Tibial nerve (tissue), 4 donors: ENCODE results near the gene NQO1. TPM values are rescaled to one million over a fixed set of nuclear protein-coding genes. Genes with fewer than 3 reads are reported as not detected.

ENCODE experiments used
- DNase-seq, 2 donors: peaks; one replicate each; pipeline ENCODE4 v3.0.0-alpha.2; 2019; ENCODE audit warnings: low spot score in 2 of 2
- H3K27ac ChIP-seq, 4 donors: fragments of 200-600 bp; sonication (generic) in 3 of 4; one replicate each; pipeline ENCODE4 v1.5.1; 2017 to 2019; ENCODE audit warnings: mild to moderate bottlenecking in 1 of 4
- H3K27me3 ChIP-seq, 2 donors: fragments of 200-600 bp; sonication (generic) in 1 of 2; one replicate each; pipeline versions ENCODE4 v1.5.1 to v1.6.0; 2017 to 2019
- H3K36me3 ChIP-seq, 3 donors: fragments of 200-600 bp; sonication (generic); one replicate each; pipeline ENCODE4 v1.5.1; 2018 to 2019
- H3K4me1 ChIP-seq, 4 donors: fragments of 200-600 bp; sonication (generic) in 3 of 4; one replicate each; pipeline ENCODE4 v1.5.1; 2017 to 2019
- H3K4me3 ChIP-seq, 4 donors: fragments of 200-600 bp; sonication (generic) in 3 of 4; one replicate each; pipeline ENCODE4 v1.5.1; 2017 to 2019; ENCODE audit warnings: mild to moderate bottlenecking in 1 of 4, moderate library complexity in 1 of 4
- H3K9me3 ChIP-seq, 4 donors: fragments of 200-600 bp; sonication (generic) in 3 of 4; one replicate each; pipeline ENCODE4 v1.5.1; 2017 to 2019
- CTCF ChIP-seq, 5 experiments: fragments of 200-600 bp in 3 of 5; fragments of 450-650 bp in 2 of 5; sonication (generic) in 3 of 5; IDR thresholded peaks; one replicate each; pipeline ENCODE4 v1.5.1; 2016 to 2019; ENCODE audit warnings: antibody characterized with exemption in 5 of 5, mild to moderate bottlenecking in 3 of 5, moderate library complexity in 2 of 5
- EP300 ChIP-seq, 2 donors: sonication (generic); formaldehyde crosslinking; IDR thresholded peaks; one replicate each; pipeline ENCODE4 v1.6.1; 2017; ENCODE audit warnings: antibody characterized with exemption in 2 of 2, mild to moderate bottlenecking in 1 of 2
- POLR2A ChIP-seq, 2 donors: fragments of 450-650 bp; IDR thresholded peaks; one replicate each; pipeline ENCODE4 v1.6.1; 2017; ENCODE audit warnings: antibody characterized with exemption in 2 of 2, mild to moderate bottlenecking in 2 of 2, moderate library complexity in 2 of 2
- WGBS, 2 donors: methylation state at CpG; one replicate each; pipeline ENCODE4 v1.1.5; 2018; 5-methylcytosine and 5-hydroxymethylcytosine counted together
- total RNA-seq, 4 donors: library from RNA; depleted of rRNA; stranded (reverse); fragments of >200 nt; gene quantifications; one replicate each; pipeline ENCODE4 v1.1.0, GENCODE V29; 2016

Gene NQO1
- total RNA-seq, 4 donors from 2014 or later, result 19.0 to 106 (median 55.0) TPM

- H3K27ac ChIP-seq, result no peak overlapping the region
- DNase-seq, result no peak
- H3K27me3 ChIP-seq, result no peaks in the 10 kb centered on the region
- no peaks in the 10 kb centered on the region for H3K9me3 ChIP-seq
- H3K4me3 ChIP-seq, result no peak overlapping the region
- TF ChIP-seq CTCF (IDR thresholded peaks at IDR 0.05), result no peak
- peaks cover 0 to 9% (median 0%) of the 10 kb centered on the region in 4 donors for H3K4me1 ChIP-seq
- H3K36me3 ChIP-seq, result peaks cover 0 to 10% (median 0%) of the 10 kb centered on the region in 3 donors
Measured at GRCh38 chr16:69701452-69701851, 24.9 kb downstream of the NQO1 start.

- H3K4me1 ChIP-seq, result peaks cover 0 to 5% (median 0%) of the 10 kb centered on the region in 4 donors
- H3K27me3 ChIP-seq, result no peaks in the 10 kb centered on the region
- peaks cover 0 to 25% (median 0%) of the 10 kb centered on the region in 3 donors for H3K36me3 ChIP-seq
- no peak overlapping the region for H3K4me3 ChIP-seq
- WGBS, 2 donors, result 89 to 98% methylated on average over 1 of the region's 1 CpG
- no peaks in the 10 kb centered on the region for H3K9me3 ChIP-seq
- no peak for DNase-seq
- no peak for TF ChIP-seq POLR2A (IDR thresholded peaks at IDR 0.05)
- no peak for TF ChIP-seq EP300 (IDR thresholded peaks at IDR 0.05)
- no peak for TF ChIP-seq CTCF (IDR thresholded peaks at IDR 0.05)
- H3K27ac ChIP-seq, result no peak overlapping the region
Measured at GRCh38 chr16:69699915-69700314, 26.4 kb downstream of the NQO1 start.

- H3K4me1 ChIP-seq, result peaks cover 0 to 5% (median 0%) of the 10 kb centered on the region in 4 donors
- no peak for DNase-seq
- no peaks in the 10 kb centered on the region for H3K9me3 ChIP-seq
- no peak overlapping the region for H3K27ac ChIP-seq
- peaks cover 0 to 41% (median 3%) of the 10 kb centered on the region in 3 donors for H3K36me3 ChIP-seq
- 82 to 85% methylated on average over 3 of the region's 3 CpGs for WGBS, 2 donors
- TF ChIP-seq POLR2A (IDR thresholded peaks at IDR 0.05), result no peak
- TF ChIP-seq EP300 (IDR thresholded peaks at IDR 0.05), result no peak
- TF ChIP-seq CTCF (IDR thresholded peaks at IDR 0.05), result no peak
- no peak overlapping the region for H3K4me3 ChIP-seq
- no peaks in the 10 kb centered on the region for H3K27me3 ChIP-seq
Measured at GRCh38 chr16:69698404-69698803, 28.0 kb downstream of the NQO1 start.

- Histone ChIP-seq H3K9me3 (no peaks in the 10 kb centered on the region), H3K27ac (no peak overlapping the region), H3K4me3 (no peak overlapping the region), H3K27me3 (no peaks in the 10 kb centered on the region), H3K36me3 (peaks cover 0 to 80% (median 7%) of the 10 kb centered on the region in 3 donors), H3K4me1 (no peaks in the 10 kb centered on the region)
- TF ChIP-seq POLR2A (IDR thresholded peaks at IDR 0.05), result no peak
- no peak for TF ChIP-seq CTCF (IDR thresholded peaks at IDR 0.05)
- TF ChIP-seq EP300 (IDR thresholded peaks at IDR 0.05), result no peak
- 91 to 98% methylated on average over 2 of the region's 2 CpGs for WGBS, 2 donors
- DNase-seq, result no peak
Measured at GRCh38 chr16:69693916-69694315, 32.4 kb downstream of the NQO1 start.

GRCh38 chr16:69691980-69692911 lies 34.1 kb downstream of the NQO1 start:
- H3K36me3 ChIP-seq, result peaks cover 0 to 83% (median 7%) of the 10 kb centered on the region in 3 donors
- no peaks in the 10 kb centered on the region for H3K4me1 ChIP-seq
- H3K4me3 ChIP-seq, result no peak overlapping the region
- no peak for DNase-seq
- peak overlapping the region in 1 of 4 donors; percentile 32 for H3K27ac ChIP-seq
- TF ChIP-seq EP300 (IDR thresholded peaks at IDR 0.05), result no peak
- TF ChIP-seq POLR2A (IDR thresholded peaks at IDR 0.05), result no peak
- no peak for TF ChIP-seq CTCF (IDR thresholded peaks at IDR 0.05)
- WGBS, 2 donors, result 83 to 91% methylated on average over 4 of the region's 4 CpGs
- no peaks in the 10 kb centered on the region for H3K27me3 ChIP-seq
- no peaks in the 10 kb centered on the region for H3K9me3 ChIP-seq
